NCI-H2107 treated with DMSO at 0.1 percent for 48 hours (cell line): ENCODE measurements around the gene HHAT.
A peak's percentile ranks its signal among the peaks of the same experiment; 100 is the strongest.
"Not testable (repeated sequence)": the region's sequence is repeated elsewhere in the genome, so short reads cannot be mapped to it uniquely, and the experiment has no call there.

Experiments
- DNase-seq: peaks from one replicate; lab custom pipeline; 2025; ENCODE audit not compliant: unreplicated experiment; lab: John Stamatoyannopoulos, UW

Gene HHAT

GRCh38 chr1:210354305-210354704, 25.6 kb downstream of the HHAT start:
- DNase-seq: not testable (repeated sequence)

DNA sequence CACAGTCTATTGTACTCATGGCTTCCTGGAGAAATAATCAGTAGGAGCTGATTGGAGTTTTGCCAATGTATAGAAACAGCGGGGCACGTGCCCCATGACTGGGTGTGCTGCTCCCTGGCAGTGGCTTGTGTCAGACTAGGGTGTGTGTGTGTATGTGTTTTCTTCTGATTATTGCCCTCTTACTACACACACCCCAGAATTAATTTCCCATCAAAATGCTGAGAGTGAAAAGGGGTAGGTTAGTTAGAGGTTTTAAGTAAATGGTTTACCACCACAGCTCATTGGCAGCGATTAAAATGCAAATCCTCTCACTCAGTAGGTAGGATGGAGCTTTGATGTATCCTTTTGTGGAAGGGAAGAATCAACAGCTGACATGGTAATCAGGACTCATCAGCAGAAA, 29.9 kb downstream of the HHAT start:
- DNase-seq: no peak

DNA sequence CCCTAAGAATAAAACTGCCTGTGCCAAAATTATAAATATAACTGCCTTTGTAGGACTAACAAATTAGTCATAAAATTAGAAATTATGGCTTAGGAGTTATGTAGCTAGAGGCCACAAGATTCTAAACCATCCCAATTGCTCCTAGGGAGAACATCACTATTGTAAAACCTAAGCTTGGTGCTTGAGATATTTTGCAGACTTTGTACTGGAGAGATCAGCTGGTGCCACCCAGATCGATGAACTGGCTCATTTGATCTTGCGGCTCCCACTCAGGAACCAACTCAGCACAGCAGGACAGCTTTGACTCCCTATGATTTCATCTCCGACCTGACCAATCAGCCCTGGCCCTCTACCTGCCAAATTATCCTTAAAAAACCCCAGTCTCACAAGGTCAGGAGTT, 30.6 kb downstream of the HHAT start:
- DNase-seq: no peak

- peak; percentile 38 for DNase-seq
Measured at GRCh38 chr1:210360852-210361477, 32.3 kb downstream of the HHAT start.

- DNase-seq: no peak
Measured at GRCh38 chr1:210361665-210362064, 33.0 kb downstream of the HHAT start.

- no peak for DNase-seq
Measured at GRCh38 chr1:210362526-210362925, 33.8 kb downstream of the HHAT start.

- DNase-seq: no peak
Measured at GRCh38 chr1:210363119-210363518, 34.4 kb downstream of the HHAT start.

DNA sequence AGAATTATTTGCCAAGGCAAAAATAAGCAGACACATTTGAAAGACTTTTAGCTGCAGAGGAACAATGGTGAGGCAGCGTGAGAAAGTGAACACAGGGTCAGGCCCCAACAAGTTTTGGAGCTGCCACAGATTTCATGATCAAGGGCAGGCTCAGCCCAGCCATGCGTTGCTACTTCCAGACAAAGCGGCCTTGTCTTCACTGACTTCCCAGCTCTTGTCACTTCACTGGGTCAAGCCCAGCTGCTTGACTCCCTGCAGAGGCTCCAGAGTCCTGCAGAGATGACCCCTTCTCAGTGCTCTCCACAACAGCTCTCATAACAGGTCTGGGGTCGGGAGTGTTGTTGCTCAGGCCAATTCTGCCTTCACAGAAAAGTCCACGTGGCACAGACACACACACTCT, 35.8 kb downstream of the HHAT start:
- no peak for DNase-seq

DNA sequence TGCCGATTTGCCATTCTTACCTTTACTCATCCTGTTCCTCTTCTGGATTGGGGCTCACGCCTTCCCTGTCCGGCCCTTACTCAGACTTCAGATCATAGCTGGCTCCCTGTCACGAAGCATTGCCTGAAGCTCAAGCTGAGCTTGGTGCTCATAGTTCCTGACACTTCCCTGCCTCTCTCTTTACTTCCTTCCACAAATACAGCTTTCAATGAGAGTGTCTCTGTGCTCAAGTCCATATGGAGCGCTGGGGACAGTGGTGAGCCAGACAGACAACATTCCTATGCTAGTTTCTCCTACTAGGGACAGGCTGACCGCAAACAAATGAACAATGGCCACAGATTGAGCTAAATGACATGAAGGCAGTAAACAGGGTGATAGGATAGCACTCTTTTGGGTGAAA, 38.1 kb downstream of the HHAT start:
- no peak for DNase-seq

DNA sequence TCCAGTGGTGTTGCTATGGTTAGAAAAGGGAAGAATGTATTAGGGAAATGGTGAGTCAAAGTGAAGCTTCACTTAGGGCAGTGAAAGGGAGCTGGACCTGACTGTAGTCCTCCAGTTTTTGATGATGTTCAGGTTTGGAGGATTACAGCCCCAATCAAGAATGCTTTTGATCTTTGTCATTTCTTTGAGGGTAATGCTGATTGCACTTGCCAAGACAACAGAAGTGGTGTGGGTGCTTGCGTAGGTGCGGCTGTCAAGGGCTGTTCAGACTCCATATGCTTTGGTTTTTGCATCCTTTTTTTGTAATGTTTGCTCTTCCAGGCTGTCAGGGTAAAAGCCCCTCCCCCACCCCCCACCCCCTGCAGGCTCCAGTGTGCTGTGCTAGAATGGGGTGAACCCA, 38.9 kb downstream of the HHAT start:
- no peak for DNase-seq

GRCh38 chr1:210369425-210369824, 40.7 kb downstream of the HHAT start:
- no peak for DNase-seq

- no peak for DNase-seq
Measured at GRCh38 chr1:210371916-210372315, 43.2 kb downstream of the HHAT start.

- no peak for DNase-seq
Measured at GRCh38 chr1:210372491-210372890, 43.8 kb downstream of the HHAT start.

- DNase-seq: no peak
Measured at GRCh38 chr1:210372931-210373627, 44.4 kb downstream of the HHAT start.

DNA sequence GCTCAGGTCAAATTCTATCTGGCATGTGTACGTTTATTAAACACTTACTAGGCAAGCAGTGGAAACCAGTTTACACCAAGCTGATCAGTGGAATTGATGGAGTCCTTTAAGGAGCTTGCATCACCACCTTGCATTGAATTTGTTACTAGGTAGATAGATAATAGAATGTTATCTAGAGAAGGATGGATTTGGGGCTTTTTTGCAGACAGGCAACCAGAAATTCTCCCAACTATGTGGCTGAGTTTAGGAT, 44.9 kb downstream of the HHAT start:
- no peak for DNase-seq

DNA sequence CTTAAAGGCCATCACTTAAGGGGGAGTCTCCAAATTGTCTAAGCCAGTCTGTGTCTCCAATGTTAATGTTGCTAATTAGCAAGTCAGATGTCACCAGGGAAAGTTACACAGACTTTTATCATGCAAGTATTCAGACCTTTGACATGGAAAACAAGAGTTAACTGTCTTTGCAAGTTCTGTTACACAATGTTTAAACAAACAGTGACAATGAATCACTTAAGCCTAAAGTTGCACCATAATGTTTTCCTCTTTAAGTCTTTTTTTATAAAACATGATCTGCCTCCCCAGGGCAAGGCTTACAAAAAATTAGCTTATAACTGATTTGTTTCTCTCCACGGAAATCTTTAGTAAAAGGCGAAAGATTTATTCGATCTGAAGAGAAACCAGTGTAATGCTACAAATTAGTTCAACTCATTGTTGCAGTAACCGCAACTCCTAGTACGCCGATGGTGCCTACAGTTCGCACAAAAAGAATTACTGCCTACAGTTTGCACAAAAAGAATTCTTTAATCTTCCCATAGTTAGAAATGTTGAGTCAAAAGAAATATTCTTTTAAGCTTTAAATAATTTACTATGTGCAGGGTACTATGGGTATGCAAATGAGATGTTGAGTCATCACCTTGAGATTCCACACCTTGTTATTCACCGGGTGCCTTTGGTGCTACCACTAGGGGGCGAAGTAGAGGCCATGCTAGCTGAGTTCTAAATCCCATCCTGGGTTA, 45.3 kb downstream of the HHAT start:
- DNase-seq: peak; percentile 47

DNA sequence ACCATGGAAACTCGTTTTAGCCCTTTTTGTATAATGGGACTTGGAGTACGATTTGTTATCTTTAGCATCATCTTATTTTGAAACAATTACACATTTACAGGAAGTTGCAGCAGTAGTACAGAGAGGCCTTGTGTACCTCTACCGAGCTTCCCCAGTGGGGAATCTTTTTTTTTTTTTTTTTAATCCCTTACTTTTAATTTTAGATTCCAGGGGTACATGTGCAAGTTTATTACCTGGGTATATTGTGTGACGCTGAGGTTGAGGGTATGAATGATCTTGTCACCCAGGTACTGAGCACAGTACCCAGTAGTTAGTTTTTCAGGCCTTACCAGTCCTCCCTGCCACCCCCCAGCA, 45.9 kb downstream of the HHAT start:
- no peak for DNase-seq

DNA sequence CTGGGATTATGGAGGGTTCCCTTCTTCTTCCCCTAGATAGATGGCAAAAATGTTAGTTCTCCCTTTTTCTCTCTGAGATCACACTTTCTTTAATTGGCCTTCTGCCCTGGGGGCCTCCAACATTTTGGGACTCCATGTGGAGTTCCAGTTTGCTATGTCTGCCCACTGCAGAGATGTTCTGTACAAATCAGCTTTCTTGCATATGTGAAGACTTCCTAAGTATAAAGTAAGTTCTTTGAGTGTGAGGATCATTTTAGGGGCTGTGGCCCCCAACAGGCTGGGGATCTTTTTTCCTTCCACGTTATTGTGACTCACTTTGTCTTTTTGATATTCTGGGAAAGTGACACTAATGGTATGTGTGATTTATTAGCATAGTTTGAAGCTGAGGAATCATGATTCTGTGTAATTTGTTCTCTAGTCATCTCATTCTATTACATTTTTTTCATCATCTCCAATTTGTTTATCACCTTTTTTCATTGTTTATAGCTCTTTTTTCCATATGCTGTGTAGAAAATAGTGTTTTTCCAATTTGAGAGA, 48.2 kb downstream of the HHAT start:
- DNase-seq: no peak

GRCh38 chr1:210377731-210378333, 49.1 kb downstream of the HHAT start:
- no peak for DNase-seq

DNA sequence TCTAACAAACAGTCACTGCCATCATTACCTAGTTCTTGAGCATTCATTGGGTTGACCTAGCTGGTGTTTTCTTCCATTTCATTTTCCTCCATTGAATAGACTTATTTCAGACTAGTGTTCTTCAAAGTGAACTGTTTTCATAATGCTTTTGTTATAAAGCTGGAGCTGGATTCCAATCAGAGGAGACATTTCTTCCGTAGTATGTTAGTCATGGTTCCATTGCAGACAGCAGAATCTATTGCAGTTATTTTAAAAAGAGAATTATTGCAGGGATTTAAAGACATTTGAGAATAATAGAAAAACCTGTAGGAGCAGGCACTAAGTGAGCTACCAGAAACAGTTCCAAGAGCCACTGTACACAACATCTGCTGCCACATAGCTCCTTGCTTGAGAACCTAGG, 50.0 kb downstream of the HHAT start:
- DNase-seq: no peak

DNA sequence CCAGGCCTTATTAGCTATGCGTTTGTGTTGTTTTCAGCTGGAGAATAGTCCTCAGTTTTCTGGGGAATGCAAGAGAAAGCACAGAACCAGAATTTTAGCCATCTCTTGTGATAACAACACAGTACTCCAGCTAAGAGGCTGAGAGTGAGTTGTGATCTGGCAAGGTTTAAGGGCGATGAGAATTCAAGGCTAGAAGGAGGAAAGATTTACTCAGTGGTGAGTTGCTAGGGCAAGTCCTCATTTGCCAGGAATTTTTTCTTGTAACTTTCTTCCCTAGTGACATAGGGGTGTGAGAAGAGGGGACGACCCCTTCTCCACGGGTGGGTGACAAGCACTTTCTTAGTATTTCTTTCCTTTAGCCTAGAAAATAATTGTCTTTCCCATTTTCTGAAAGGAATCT, 53.2 kb downstream of the HHAT start:
- no peak for DNase-seq

DNA sequence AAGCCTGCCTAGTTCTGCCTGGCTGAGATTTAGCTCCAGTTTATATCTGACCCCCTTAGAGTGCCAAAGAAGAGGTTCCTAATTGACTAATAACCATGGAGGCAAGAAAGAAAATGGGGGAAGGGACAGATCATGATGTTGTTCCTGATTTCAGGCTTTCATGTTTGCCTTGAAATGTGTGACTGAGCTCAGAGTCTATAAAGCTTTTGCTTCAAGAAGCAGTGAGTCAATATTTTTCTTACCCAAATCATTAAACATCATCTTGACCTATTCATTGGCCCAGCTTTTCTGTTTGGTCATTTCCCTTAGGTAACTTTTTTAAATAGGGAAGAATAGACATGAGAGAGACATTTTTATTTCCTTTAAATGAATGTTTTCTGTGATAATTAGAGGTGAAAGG, 55.9 kb downstream of the HHAT start:
- DNase-seq: no peak
